Activated CD4-positive, alpha-beta T cell treated with anti-CD3 and anti-CD28 coated beads, Interleukin-2, Interleukin-6, amounts not matched to agents 100 ng/mL and 50 ng/mL, durations not matched to agents 16 hours and 8 hours (primary cell): ENCODE data around the gene MUSK.

Source experiments
- DNase-seq: peaks from one replicate; pipeline ENCODE4 v3.0.0-alpha.2; 2020

Gene MUSK

DNA sequence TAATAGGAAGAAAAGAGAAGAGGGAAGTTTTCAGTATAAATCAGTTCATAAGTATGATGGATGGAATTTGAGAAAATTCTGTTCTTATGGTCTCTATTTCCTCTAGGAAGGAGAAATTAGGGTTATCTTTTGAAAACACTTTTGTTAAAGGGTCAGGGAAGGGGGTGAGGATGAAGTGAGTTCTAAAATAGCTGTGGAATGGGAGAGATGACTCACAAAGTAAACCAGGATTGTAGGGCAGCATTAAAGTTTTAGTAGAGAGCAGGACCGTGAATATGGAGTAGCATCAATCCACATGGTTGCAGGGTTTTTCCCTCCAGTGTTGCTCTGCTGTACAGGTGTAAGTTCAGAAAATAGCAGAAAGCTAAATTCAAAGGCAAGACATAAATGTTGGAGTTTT is 32.4 kb downstream of the MUSK start:
- DNase-seq: no peak

DNA sequence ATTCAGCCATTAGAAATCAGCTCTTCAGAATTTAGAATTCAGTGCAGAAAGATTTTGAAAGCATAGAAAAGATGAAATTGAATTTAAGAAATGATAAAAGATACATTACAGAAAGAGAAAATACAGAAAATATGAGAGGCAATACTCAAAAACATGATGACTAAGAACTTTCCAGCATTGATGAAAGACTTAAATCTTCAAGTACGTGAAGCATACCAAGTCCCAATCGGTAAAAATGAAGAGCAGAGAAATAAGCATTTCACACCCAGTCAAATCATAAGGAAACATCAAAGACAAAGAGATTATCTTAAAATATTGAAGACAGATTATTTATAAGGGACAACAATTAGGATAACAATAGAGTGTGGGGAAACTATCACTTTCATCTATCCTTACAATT is 35.1 kb downstream of the MUSK start:
- no peak for DNase-seq

DNA sequence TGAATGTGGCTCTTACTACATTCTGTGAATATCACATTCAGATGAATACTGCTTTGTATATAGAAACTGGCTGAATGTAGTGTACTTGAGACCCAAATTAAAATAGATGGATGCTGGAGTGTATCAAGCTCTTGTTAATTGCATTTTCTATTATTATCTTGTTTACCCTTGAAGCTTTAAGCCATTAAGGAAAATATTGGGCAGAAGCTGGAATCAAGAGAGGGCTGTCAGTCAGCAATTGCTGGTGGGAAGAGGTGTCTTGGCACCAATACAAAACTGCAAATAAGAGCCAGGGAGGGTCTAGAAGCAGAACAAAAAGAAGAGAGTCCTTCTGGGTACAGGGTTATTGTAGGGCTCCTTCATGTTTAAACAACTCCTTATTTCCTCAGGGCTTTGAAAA is 38.8 kb downstream of the MUSK start:
- DNase-seq: no peak

DNA sequence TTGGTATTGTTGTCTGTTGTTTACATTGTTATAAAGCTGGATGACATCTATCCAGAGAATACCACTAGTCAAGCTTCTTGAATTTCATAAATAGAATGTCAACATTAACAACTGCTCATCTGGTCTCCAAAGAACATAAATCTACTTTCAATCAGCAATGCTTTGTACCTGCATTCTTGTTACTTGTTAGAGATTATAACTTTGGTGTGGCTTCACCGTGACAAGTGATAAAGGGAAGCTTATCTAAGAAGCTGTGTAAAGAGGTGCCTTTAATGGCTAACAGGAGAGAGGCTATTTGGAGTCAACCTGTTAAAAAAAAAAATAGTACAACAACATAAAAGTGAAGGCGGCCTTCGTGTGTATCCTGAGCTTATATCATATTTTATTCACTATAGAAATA is 41.8 kb downstream of the MUSK start:
- DNase-seq: no peak

DNA sequence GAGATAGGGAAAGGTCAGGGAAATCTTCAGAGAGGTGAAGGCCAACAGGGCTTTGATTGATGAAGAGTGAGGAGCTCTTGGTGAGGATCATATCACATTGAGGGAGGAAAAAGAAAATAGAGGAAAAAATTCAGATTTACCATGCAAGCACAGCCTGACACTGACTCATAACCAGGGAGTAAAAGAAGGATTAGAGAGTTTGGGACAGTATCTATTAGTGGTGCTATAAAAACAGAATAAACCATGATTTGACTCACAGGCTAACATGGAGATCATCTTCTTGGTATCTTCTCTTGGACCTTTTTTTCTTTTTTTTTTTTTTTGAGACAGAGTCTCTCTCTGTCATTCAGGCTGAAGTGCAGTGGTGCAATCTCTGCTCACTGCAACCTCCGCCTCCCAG is 44.4 kb downstream of the MUSK start:
- DNase-seq: no peak

DNA sequence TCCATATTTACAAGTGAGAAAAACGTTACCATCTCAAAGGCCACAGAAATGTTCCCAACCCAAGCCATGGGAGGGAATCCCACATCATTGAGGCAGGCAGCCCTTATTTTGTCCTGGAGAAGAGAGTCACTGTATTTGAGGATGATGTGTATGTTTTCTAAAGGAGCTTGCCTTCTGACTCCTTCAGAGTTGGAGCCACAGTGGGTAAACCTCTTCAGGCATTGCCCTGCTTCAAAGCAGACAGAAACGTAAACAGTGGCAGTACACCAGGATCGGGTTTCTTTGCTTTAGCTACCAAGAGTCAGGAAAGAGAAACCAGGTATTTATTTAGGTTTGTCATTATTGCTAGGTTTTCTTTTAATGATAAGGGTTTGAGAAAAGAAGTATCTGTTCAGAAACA is 45.7 kb downstream of the MUSK start:
- no peak for DNase-seq

DNA sequence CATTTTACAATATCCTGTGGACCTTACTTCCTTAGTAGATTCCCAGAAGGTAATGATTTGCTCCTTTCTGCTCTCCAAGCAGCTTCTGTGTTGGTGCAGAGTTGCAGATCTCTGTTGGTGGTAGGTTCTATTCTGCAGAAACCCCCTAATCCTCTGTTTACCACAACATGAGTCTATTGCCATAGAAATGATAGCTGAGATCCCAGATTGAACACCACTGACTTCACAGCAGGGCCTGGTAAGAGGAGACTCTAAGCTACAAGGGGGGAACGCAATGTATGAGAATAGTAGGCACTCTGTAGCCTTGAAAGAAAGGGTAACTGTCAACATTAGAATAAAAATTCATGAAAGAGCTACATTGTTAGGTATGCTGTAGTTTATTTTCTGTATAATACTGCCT is 59.5 kb downstream of the MUSK start:
- DNase-seq: no peak

DNA sequence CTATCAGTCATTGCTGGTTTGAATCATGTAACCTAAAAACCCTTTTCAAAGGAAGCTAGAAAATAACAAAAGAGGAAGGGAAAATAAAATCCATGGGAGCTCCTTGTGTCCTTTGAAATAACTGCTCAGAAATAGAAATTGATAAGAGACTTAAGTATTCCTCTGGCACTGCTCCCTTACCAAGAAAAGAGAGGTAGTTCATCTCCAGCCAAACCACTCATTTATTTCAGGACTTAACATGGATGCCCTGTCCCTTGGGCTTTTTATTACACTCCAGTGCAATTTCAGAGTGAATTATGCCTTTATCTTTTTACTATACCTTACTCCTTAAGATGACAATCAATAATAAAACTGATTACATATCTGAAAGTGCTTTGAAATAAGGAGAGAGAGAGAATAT is 61.0 kb downstream of the MUSK start:
- DNase-seq: no peak

DNA sequence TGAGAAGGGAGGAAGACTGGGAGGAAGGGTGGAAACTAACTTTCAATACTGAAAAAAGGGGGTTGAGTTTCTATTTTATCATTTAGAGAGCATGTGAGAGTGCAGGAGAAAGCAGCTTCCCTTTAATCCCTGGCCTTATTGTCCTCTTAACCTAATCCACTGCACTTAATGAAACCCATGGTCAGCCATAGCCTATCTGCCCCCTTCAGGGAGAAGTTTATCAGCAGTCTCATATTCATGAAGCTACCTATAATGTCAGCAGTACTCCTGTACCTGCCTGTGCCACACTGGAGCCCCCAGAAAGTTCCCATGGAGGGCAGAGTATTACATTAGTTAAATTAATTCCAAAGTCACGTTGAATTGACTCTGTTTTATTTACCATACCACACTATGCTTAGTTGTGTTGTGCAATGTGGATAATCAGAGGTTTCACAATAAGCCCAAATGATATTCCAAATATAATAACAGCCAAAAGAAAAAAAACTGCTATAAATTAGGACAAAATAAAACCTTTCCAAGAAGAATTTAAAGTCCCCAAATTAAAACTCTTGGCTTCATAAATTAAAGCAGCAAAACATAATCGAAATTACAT is 62.9 kb downstream of the MUSK start:
- DNase-seq: no peak

DNA sequence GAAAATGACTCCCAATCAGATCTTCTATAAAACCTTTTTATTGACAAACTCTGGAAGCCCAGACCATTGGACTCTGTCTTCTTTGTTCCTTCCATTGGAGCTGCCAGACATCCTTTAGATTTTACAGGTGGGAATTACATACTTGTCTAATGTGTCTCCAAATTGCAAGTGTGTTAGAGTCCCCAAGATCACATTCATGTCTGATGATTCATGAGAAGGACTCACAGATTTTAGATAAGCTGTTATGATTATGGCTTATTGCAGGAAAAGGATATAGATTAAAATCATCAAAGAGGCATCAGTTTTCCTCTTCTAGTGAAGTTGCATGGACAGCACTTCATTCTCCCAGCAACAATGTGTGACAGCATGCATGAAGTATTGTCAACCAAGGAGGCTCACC is 70.4 kb downstream of the MUSK start:
- DNase-seq: no peak

DNA sequence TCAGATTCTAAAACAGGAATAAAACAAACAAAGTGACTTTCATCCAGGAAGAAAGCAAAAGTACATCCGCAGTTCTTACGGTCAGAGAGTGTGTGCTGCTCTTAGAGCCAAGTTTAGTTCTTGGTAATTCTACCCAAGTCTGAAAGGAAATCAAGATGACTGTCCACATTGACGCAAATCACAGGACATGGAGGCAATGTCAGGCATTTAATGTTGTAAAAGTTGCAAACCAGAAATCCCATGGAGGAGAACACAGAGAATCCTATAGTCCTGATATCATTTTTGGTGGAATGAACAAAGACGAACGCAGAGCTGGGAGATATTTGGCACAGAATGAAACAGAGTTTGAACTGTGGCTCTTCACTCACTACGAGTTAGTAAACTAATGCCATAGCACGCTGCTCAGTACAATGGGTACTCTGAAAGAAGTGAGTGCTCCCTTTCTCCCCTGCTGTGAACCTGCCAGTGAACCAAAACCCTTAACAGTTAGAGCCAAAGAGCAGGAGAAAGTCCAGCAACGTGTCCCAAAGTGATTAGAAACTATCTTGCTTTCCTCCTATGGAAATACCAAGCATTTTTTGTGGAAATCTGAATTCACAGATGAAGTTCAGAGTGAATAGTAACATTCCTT is 74.3 kb downstream of the MUSK start:
- DNase-seq: no peak

DNA sequence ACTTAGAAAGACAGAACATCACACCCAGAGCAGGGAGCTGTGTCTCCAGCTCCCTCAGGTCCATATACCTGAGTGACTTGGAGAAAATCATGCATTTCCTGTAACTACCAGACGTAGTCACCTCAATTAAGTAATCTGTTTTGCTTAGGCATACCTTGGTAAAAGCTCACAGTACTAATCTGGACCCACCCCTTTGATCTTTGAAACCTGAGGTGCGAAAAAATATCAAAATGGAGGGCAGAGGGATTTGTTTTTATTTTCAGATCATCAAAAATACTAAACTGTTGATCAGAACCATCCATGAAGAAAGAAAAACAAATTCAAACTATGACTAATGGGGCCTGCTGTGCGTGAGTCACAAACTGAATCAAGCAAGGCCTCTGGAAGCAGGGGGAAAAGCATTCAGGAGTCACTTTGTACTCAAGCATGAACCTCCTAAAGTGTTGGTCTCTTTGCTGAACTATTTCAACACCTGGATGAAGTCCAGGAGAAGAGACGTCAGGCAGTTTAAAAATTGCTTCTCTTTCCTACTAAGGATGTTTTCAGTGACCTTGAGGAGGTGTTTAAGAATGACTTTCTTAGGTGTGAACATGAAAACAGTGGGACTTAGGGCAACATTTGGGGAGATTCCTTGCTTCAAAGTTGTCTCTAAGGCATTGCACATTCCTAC is 76.3 kb downstream of the MUSK start:
- DNase-seq: no peak

DNA sequence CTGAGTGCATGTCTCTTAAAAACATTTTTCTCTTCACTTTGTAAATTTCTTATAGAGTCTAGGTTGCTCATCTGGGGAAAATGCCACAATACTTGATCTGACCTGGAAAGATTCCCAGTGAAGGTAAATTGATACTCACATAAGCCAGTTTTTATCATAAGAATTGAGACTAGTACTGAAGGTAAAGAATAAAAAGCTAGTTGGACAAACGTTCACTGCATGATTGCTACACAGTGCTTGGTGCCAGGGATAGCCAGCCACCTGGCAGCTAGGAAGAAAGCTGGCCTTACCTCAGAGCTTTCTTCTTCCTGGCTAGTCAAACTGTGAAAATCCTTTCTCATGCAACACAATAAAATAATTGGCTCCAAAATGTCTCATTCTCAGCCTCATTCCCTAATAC is 77.1 kb downstream of the MUSK start:
- no peak for DNase-seq

DNA sequence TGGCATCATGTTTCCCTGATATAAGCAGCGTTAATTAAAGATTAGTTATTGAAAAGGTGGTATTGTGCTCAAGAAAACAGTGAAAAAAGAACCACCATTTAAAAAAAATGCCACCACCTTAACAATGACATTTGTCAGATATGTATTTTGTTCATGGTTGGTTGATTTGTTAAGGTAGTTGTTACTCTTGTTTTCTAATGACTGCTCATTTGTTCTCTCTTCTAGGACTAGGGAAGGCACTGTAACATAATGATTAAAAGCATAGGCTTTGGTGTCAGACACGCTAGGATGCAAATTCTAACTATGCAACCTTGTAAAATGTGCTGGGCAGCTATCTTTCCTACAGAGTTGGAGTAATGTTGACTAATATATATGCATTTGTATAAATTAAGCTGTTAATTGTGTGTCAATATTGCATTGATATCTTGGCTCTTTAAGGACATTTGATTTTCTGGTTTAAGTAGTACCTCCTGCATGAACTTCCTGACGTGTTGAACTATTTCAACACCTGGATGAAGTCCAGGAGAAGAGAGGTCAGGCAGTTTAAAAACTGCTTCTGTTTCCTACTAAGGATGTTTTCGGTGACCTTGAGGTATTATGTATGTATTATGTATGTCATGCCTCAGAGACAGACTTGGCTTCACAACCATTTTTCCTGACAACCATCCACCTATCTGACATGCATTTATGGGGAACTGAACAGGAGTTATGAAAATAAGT is 77.8 kb downstream of the MUSK start:
- DNase-seq: no peak

DNA sequence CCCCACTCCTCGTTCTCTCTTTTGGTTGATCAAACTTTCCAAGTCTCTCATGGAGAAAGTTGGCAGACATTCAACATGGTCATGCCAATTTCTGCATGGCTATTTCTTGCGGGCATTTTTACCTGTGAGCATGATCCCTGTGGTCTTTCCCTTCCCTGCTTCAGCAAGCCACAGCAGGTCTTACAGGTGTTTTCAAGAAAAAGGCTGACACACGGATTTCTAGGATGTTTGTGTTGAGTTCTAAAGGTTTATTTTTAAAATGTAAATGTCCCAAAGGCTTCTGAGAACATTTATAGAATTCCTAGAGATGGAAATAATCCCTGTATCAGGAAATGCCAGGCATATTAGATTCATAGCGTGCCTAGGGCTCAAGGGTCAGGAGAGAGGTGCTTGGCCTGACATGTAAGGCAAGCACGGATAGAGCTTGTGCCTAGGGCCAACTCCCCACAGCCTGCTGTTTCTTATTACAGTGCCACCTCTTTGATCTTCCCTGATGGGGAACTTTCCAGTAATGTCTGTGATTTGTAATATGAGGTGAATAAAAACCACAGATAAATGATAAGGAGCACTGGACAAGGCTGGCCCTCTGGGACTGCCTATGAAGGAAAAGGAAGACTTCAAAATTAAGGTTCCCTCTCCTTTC is 79.8 kb downstream of the MUSK start:
- no peak for DNase-seq

DNA sequence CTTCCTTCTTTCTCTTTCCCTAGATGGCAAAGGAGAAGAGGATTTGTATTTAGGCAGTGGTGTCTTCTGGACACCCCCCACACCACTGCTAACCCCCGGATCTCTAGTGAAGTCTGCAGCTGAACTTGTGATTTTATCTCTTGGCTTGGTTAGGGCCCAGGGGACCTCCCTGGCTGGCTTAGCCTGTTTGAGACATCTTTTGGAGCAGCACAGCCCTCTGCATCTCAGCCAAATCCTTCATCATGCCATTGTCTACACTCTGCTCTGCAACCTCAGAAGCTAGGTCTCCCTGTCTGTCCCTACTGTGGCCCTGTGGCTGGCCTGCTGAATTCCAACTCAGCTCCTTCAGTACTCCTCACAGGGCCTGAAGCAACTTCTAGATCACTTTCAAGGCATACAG is 81.7 kb downstream of the MUSK start:
- no peak for DNase-seq

DNA sequence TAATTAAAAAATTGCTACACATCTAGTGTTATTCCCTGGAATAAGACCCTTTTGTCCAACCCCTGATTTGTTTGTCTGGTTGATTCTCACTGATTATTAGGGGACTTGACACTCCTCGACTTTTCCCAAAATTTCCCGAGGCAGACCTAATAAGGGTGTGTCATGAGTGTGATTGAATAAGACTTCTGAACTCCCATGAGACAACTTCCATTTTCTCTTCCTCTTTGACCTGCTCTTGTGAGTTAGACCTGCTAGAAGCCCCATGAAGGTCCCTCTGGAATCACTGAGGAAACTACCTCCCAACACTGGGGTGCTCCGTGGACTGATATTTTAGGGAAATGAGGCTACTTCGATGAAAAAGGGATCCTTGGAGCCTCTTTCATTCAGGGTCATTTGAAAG is 83.4 kb downstream of the MUSK start:
- DNase-seq: no peak

DNA sequence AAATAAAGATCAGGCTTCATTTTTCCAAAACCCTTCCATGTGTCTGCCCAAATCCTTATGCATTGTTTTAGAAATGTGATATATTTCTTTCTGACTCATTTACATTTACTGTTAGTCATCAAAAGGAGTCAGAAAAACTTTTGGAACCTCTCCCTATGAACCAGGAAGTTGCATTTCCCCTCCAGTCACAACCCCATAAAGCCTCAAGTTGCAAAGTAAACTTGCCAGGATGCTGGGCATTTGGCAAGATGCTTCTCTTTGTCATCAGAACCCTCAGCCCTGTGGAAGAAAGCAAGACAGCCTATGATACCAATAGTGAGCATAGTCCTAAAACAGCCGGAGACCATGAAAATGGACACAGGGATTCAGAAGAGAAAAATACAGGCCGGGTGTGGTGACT is 84.2 kb downstream of the MUSK start:
- DNase-seq: no peak

DNA sequence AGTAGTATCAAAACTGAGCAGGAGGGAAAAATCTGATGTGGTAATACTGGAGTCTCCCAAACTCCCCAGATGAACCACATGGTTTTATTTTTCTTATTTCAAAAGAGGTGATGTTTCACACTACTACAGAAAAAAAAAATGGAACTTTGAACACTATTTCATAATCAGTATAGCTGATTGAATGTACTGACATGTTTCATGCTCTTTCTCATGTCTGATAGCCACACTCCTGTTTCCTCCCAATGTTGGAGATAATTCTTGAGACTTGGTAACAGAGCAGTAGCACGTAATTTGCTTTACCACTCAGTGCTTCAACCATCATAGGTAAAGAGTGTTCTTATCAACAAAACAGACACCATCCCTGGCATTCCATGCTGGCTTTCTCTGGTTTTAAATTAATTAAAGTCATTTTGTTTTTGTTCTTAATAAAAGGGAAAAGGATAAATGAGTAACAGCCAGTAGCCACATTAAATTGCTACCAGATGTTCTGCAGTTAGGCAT is 85.2 kb downstream of the MUSK start:
- no peak for DNase-seq

DNA sequence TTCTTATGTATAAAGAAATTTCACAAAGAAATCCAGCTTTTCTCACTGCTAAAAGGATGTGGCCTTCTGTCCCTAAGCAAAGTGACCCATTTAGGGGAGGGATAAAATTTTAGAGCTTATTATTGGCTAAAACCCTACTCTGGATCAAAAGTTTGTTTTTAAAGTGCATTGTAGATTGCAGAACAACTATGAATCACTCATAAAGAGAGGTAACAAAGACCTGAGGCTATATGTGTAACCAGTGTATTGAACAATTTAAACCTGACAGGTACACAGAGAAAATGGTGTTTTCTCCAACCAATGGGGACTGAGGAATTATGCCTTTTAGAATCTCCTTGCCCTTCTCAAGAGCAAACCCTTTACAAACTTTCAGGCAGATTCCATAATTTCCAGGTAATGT is 86.6 kb downstream of the MUSK start:
- DNase-seq: no peak

DNA sequence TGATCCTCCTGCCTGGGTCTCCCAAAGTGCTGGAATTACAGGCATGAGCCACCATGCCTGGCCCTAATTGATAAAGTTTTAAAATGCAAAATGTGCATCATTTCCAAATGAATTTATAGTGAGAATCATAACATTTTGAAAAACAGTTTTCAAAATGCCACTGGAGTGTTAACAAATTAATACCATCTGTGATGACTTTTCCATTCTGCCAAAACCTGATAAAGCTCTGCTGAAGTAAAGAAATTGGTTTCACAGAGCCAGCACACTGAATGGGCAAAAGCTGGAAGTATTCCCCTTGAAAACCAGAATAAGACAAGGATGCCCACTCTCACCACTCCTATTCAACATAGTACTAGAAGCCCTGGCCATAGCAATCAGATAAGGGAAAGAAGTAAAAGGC is 89.6 kb downstream of the MUSK start:
- no peak for DNase-seq

DNA sequence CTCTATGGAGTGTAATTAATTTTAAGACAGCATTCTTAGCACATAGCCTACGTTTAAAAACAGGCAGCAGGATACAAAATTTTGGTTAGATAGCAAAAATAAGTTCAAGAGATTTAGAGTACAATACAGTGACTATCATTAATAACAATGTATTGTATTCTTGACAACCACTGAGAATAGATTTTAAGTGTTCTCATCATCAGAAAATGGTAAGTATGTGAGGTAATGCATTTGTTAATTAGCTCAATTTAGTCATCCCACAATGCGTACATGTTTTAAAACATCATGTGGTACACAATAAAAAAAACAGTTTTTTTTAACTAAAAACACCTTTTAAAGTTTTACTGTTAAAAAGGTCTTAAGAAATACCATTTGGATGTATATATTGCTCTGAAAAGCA is 94.2 kb downstream of the MUSK start:
- no peak for DNase-seq

DNA sequence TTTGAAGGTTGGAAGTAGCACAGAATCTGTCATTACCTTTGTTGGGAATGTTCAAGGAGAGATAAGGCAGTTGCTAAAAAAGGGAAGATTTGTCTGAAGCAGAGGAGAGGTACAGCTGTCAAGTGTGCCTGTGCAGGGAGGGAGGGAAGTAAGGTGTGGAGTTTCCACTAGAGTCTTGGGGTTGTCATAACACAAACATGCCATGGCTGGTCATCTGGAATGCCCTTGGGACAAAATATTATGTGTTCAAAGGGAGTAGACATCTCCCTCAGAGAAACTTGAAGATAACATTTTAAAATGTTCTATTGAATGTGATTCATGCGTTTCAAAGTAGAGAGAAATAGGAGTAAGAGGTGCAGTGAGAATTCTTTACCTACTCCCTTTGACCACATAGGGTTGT is 95.0 kb downstream of the MUSK start:
- no peak for DNase-seq

DNA sequence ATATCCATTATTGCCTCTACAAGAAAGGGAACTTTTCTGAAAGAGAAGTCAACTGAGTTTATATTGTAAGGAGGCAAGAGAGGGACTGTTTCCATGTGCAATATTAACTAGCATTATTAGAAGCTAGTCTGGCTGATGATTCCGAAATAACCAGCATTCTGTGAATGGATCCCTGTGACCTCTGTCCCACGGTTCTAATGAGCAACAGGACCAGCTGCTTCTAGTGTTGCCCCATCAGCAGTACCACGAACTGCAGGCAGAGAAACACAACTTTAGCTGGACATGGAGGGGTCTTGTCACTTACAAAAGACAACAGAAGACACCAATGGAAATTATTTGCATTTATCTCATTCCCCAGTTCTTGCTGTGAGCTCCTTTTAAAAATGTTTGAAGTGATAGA is 95.4 kb downstream of the MUSK start:
- no peak for DNase-seq
